GM19397 (cell line): ENCODE data around the gene GABRG2.
"Not testable (repeated sequence)": the region's sequence is repeated elsewhere in the genome, so short reads cannot be mapped to it uniquely, and the experiment has no call there.

ENCODE experiments used
- ATAC-seq: cut with Tn5 transposase; IDR thresholded peaks from one replicate; pipeline ENCODE4 v1.9.1; 2021; ENCODE audit warnings: mild to moderate bottlenecking, moderate library complexity; ENCODE audit not compliant: unreplicated experiment

Gene GABRG2

GRCh38 chr5:162067655-162068411 is at the start of gene GABRG2:
GABRG2 (plus strand) TSS chr5:162067773; CDS start chr5:162068000, 227 bp downstream.
- no peak for ATAC-seq

- ATAC-seq, result no peak
These were observed 42.3 kb upstream of the GABRG2 start for GRCh38 chr5:162025312-162025711.

- no peak for ATAC-seq
These were observed 40.8 kb upstream of the GABRG2 start for GRCh38 chr5:162026803-162027202.

- no peak for ATAC-seq
These were observed 30.1 kb upstream of the GABRG2 start for GRCh38 chr5:162037431-162037830.

- no peak for ATAC-seq
These were observed 20.3 kb upstream of the GABRG2 start for GRCh38 chr5:162047279-162047678.

- ATAC-seq, result no peak
These were observed 14.9 kb upstream of the GABRG2 start for GRCh38 chr5:162052676-162053075.

GRCh38 chr5:162055095-162055494 is 12.5 kb upstream of the GABRG2 start:
- not testable (repeated sequence) for ATAC-seq

GRCh38 chr5:162067162-162067561 is 411 bp upstream of the GABRG2 start:
- ATAC-seq, result no peak

- ATAC-seq, result no peak
These were observed 839 bp downstream of the GABRG2 start for GRCh38 chr5:162068412-162068811.

- ATAC-seq, result no peak
These were observed 1.4 kb downstream of the GABRG2 start for GRCh38 chr5:162068936-162069335.

GRCh38 chr5:162078805-162079204 is 11.2 kb downstream of the GABRG2 start:
- no peak for ATAC-seq

GRCh38 chr5:162091336-162091735 is 23.8 kb downstream of the GABRG2 start:
- ATAC-seq, result no peak

GRCh38 chr5:162096448-162096847 is 28.9 kb downstream of the GABRG2 start:
- no peak for ATAC-seq

- no peak for ATAC-seq
These were observed 40.0 kb downstream of the GABRG2 start for GRCh38 chr5:162107591-162107990.

GRCh38 chr5:162119801-162120200 is 52.2 kb downstream of the GABRG2 start:
- no peak for ATAC-seq

GRCh38 chr5:162128117-162128516 is 60.5 kb downstream of the GABRG2 start:
- ATAC-seq, result no peak

- ATAC-seq, result no peak
These were observed 64.8 kb downstream of the GABRG2 start for GRCh38 chr5:162132348-162132747.

- ATAC-seq, result no peak
These were observed 71.6 kb downstream of the GABRG2 start for GRCh38 chr5:162139190-162139589.

GRCh38 chr5:162154242-162154641 is 86.7 kb downstream of the GABRG2 start:
- no peak for ATAC-seq

GRCh38 chr5:162160401-162160800 is 92.8 kb downstream of the GABRG2 start:
- no peak for ATAC-seq

GRCh38 chr5:162163663-162164062 is 96.1 kb downstream of the GABRG2 start:
- no peak for ATAC-seq

GRCh38 chr5:162174358-162174974 is 106.9 kb downstream of the GABRG2 start:
- ATAC-seq, result no peak
